Fibroblast of the aortic adventitia (primary cell): ENCODE data around the gene NRTN. TPM values are rescaled to one million over a fixed set of nuclear protein-coding genes. Genes with fewer than 3 reads are reported as not detected.

ENCODE experiments used
- DNase-seq: peaks from one replicate; pipeline ENCODE4 v3.0.0-alpha.2; 2010; ENCODE audit warnings: low read depth
- H3K4me3 ChIP-seq: 2 replicates; pipeline ENCODE4 v1.5.1; 2011; ENCODE audit warnings: low read depth, mild to moderate bottlenecking, control low read depth, low read length, moderate library complexity
- CTCF ChIP-seq: IDR thresholded peaks from 2 replicates; pipeline ENCODE4 v1.5.1; 2011; ENCODE audit warnings: mild to moderate bottlenecking, low read length, control low read depth, inconsistent platforms; ENCODE audit not compliant: insufficient read depth
- total RNA-seq: library from RNA; depleted of rRNA; stranded (reverse); fragments of >200 nt; gene quantifications from 2 replicates; pipeline ENCODE4 v1.2.3, GENCODE V29; 2012; ENCODE audit warnings: low replicate concordance

Gene NRTN
- total RNA-seq, 1 donor, result 0.09 TPM

- TF ChIP-seq CTCF, result no peak
- peak within 1 kb of the TSS; percentile 90 for H3K4me3 ChIP-seq
- peak; percentile 98 for DNase-seq
These were observed 14.0 kb upstream of the NRTN start, which contains the start of gene DUS3L for GRCh38 chr19:5790559-5791520. DUS3L (minus strand) TSS chr19:5791163; CDS start chr19:5791141, 22 bp downstream.

- DNase-seq, result no peak
- no peak overlapping the region for H3K4me3 ChIP-seq
- no peak for TF ChIP-seq CTCF
These were observed 12.6 kb upstream of the NRTN start for GRCh38 chr19:5792224-5792623.

- H3K4me3 ChIP-seq, result no peak overlapping the region
- DNase-seq, result no peak
- TF ChIP-seq CTCF, result no peak
These were observed 11.7 kb upstream of the NRTN start for GRCh38 chr19:5793188-5793587.

GRCh38 chr19:5795382-5795919, 9.4 kb upstream of the NRTN start:
- H3K4me3 ChIP-seq, result no peak overlapping the region
- no peak for TF ChIP-seq CTCF
- no peak for DNase-seq

- DNase-seq, result no peak
- no peak overlapping the region for H3K4me3 ChIP-seq
- TF ChIP-seq CTCF, result no peak
These were observed 6.6 kb upstream of the NRTN start for GRCh38 chr19:5798244-5798643.

DNA sequence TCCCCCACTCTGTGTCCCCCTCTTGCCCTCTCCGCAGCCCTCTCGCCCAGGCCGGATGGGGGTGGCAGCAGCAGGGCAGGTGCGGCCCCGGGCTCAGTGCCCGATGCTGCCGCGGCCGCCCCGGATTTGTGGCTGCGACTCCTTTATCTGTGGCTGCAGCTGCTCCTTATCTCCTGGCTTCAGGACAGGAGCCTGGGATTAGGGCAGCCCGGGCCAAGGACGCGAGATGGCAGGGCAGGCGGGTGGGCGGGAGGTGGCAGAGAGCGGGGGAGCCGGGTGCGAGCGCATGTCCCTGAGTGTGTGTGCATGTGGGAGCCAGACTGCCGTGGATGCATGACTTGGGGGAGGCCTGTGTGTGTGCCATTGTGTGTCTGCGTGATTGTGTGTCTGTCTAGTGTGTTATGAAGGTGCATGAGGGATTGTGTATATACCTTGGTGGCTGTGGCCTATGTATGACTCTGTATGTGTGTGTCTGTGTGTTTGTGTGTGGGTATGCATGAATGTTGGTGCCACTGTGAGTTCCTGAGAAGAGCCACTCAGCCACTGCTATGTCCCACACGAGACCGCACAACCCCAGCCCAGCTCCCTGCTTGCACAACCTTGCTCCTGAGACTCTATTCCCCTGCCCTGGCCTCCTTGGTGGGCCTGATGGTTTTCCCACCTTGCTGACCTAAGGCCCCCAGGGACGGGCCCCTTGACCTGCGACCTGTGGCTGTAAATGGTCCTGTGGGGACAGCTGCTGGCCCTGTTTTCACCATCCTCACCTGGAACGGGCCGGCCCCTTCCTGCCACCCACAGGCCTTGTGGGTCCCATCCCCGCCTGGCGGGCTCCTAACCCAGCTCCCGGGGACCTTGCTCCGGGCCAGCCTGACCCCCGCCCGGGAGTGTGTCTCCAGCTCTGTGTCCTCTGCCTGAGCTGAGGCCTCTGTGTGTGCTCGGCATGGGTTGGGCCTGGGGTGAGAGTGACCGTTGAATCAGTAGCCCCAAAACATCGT, 5.3 kb upstream of the NRTN start:
- DNase-seq, result no peak
- TF ChIP-seq CTCF, result no peak
- no peak overlapping the region for H3K4me3 ChIP-seq
